Vagina (tissue), 2 donors: ENCODE measurements around the gene CHMP2A. TPM values are rescaled to one million over a fixed set of nuclear protein-coding genes. Genes with fewer than 3 reads are reported as not detected.

Source experiments
- DNase-seq, 2 donors: peaks; one replicate each; pipeline ENCODE4 v3.0.0-alpha.2; 2017; ENCODE audit errors: extremely low spot score in 2 of 2
- H3K27ac ChIP-seq: fragments of 200-600 bp; sonication (generic); one replicate; pipeline ENCODE4 v1.5.1; 2019
- H3K27me3 ChIP-seq: fragments of 200-600 bp; sonication (generic); one replicate; pipeline ENCODE4 v1.5.1; 2019
- H3K36me3 ChIP-seq, 2 donors: fragments of 200-600 bp; sonication (generic); one replicate each; pipeline ENCODE4 v1.5.1; 2017 to 2019
- H3K4me1 ChIP-seq: fragments of 200-600 bp; sonication (generic); one replicate; pipeline ENCODE4 v1.5.1; 2019
- H3K4me3 ChIP-seq, 2 donors: fragments of 200-600 bp; sonication (generic); 1 replicate in 1 of 2; 2 replicates in 1 of 2; pipeline ENCODE4 v1.5.1; 2016 to 2019
- H3K9me3 ChIP-seq: fragments of 200-600 bp; sonication (generic); one replicate; pipeline ENCODE4 v1.5.1; 2019
- CTCF ChIP-seq, 3 experiments: fragments of 450-650 bp in 2 of 3; fragments of 200-600 bp in 1 of 3; sonication (generic) in 1 of 3; IDR thresholded peaks; one replicate each; pipeline ENCODE4 v1.5.1; 2017 to 2019; ENCODE audit warnings: antibody characterized with exemption in 3 of 3, mild to moderate bottlenecking in 2 of 3, moderate library complexity in 2 of 3
- POLR2A ChIP-seq, 2 donors: fragments of 450-650 bp; IDR thresholded peaks; one replicate each; pipeline ENCODE4 v1.6.1; 2017; ENCODE audit warnings: antibody characterized with exemption in 2 of 2, mild to moderate bottlenecking in 2 of 2, moderate library complexity in 2 of 2
- POLR2AphosphoS5 ChIP-seq, 2 donors: sonication (generic); formaldehyde crosslinking; IDR thresholded peaks; one replicate each; pipeline ENCODE4 v1.9.0; 2017; ENCODE audit warnings: antibody characterized with exemption in 2 of 2, mild to moderate bottlenecking in 2 of 2, low read depth in 1 of 2; ENCODE audit not compliant: insufficient read depth in 1 of 2
- intact Hi-C: fragments of 100-400 bp; cut with DNase I; formaldehyde crosslinking; loops from one replicate; pipeline ENCODE4 v1.15.1; 2023
- total RNA-seq: library from RNA; depleted of rRNA; stranded (reverse); fragments of >200 nt; gene quantifications from one replicate; pipeline ENCODE4 v1.2.3, GENCODE V29; 2016

Gene CHMP2A
- total RNA-seq, 1 donor from 2014 or later: 76.4 TPM

GRCh38 chr19:58571575-58571947 lies 16.7 kb upstream of the CHMP2A start:
- Histone ChIP-seq H3K36me3 (peaks cover 0 to 10% of the 10 kb centered on the region in 2 donors), H3K4me1 (peaks cover 30% of the 10 kb centered on the region), H3K27me3 (no peaks in the 10 kb centered on the region), H3K27ac (no peak overlapping the region), H3K4me3 (no peak overlapping the region), H3K9me3 (no peaks in the 10 kb centered on the region)
- intact Hi-C loops: no loop called here
- no peak for DNase-seq
- TF ChIP-seq CTCF (IDR thresholded peaks at IDR 0.05) (no peak), POLR2A (IDR thresholded peaks at IDR 0.05) (no peak), POLR2AphosphoS5 (IDR thresholded peaks at IDR 0.05; ENCODE audit: insufficient read depth in 1 of 2, low read depth in 1 of 2) (no peak)

- Histone ChIP-seq H3K36me3 (peaks cover 0 to 10% of the 10 kb centered on the region in 2 donors), H3K4me3 (no peak overlapping the region), H3K9me3 (no peaks in the 10 kb centered on the region), H3K4me1 (peaks cover 24% of the 10 kb centered on the region), H3K27me3 (no peaks in the 10 kb centered on the region), H3K27ac (no peak overlapping the region)
- no peak for DNase-seq
- intact Hi-C loops: no loop called here
- no peak for TF ChIP-seq POLR2AphosphoS5 (IDR thresholded peaks at IDR 0.05; ENCODE audit: insufficient read depth in 1 of 2, low read depth in 1 of 2)
- TF ChIP-seq POLR2A (IDR thresholded peaks at IDR 0.05): no peak
- no peak for TF ChIP-seq CTCF (IDR thresholded peaks at IDR 0.05)
Measured at GRCh38 chr19:58570770-58571574, 16.1 kb upstream of the CHMP2A start.

GRCh38 chr19:58569943-58570670 lies 15.2 kb upstream of the CHMP2A start:
- H3K4me3 ChIP-seq: no peak overlapping the region
- TF ChIP-seq CTCF (IDR thresholded peaks at IDR 0.05): no peak
- no peak for TF ChIP-seq POLR2A (IDR thresholded peaks at IDR 0.05)
- TF ChIP-seq POLR2AphosphoS5 (IDR thresholded peaks at IDR 0.05; ENCODE audit: insufficient read depth in 1 of 2, low read depth in 1 of 2): no peak
- H3K27me3 ChIP-seq: no peaks in the 10 kb centered on the region
- H3K27ac ChIP-seq: no peak overlapping the region
- DNase-seq: no peak
- peaks cover 0 to 10% of the 10 kb centered on the region in 2 donors for H3K36me3 ChIP-seq
- intact Hi-C loops: no loop called here
- H3K9me3 ChIP-seq: no peaks in the 10 kb centered on the region
- H3K4me1 ChIP-seq: peaks cover 22% of the 10 kb centered on the region

GRCh38 chr19:58569191-58569942 lies 14.5 kb upstream of the CHMP2A start:
- peaks cover 0 to 10% of the 10 kb centered on the region in 2 donors for H3K36me3 ChIP-seq
- H3K27ac ChIP-seq: no peak overlapping the region
- H3K4me1 ChIP-seq: peaks cover 16% of the 10 kb centered on the region
- no peak overlapping the region for H3K4me3 ChIP-seq
- no peak for DNase-seq
- no peaks in the 10 kb centered on the region for H3K9me3 ChIP-seq
- TF ChIP-seq CTCF (IDR thresholded peaks at IDR 0.05) (no peak), POLR2AphosphoS5 (IDR thresholded peaks at IDR 0.05; ENCODE audit: insufficient read depth in 1 of 2, low read depth in 1 of 2) (no peak)
- H3K27me3 ChIP-seq: no peaks in the 10 kb centered on the region
- intact Hi-C loops: no loop called here
